Muscle layer of duodenum (tissue), 2 donors: ENCODE results near the gene MGAT4A.

ENCODE experiments used
- H3K27ac ChIP-seq: one replicate; pipeline ENCODE4 v1.7.0; 2013; ENCODE audit warnings: mild to moderate bottlenecking, low read length
- H3K27me3 ChIP-seq: one replicate; pipeline ENCODE4 v1.7.0; 2013; ENCODE audit warnings: low read depth, mild to moderate bottlenecking, control low read depth, low read length
- H3K36me3 ChIP-seq, 2 donors: one replicate each; pipeline ENCODE4 v1.7.0; 2013; ENCODE audit warnings: low read length in 2 of 2, control low read depth in 1 of 2, mild to moderate bottlenecking in 1 of 2; ENCODE audit not compliant: insufficient read depth in 2 of 2, control insufficient read depth in 1 of 2
- H3K4me1 ChIP-seq, 2 donors: one replicate each; pipeline ENCODE4 v1.7.0; 2013; ENCODE audit warnings: low read length in 2 of 2, mild to moderate bottlenecking in 2 of 2, control low read depth in 1 of 2, moderate library complexity in 1 of 2; ENCODE audit not compliant: insufficient read depth in 2 of 2, control insufficient read depth in 1 of 2
- H3K4me3 ChIP-seq, 2 donors: one replicate each; pipeline ENCODE4 v1.7.0; 2013; ENCODE audit warnings: low read length in 2 of 2, low read depth in 1 of 2, mild to moderate bottlenecking in 1 of 2
- H3K9me3 ChIP-seq, 2 donors: one replicate each; pipeline ENCODE4 v1.7.0; 2013; ENCODE audit warnings: low read length in 2 of 2, control low read depth in 1 of 2, mild to moderate bottlenecking in 1 of 2; ENCODE audit not compliant: control insufficient read depth in 1 of 2
- donor health status: healthy.

MGAT4A gene

GRCh38 chr2:98771721-98772524 lies 41.0 kb upstream of the MGAT4A start:
- Histone ChIP-seq H3K4me3 (peak overlapping the region in 1 of 2 donors; percentile 8), H3K4me1 (no peaks in the 10 kb centered on the region), H3K36me3 (no peaks in the 10 kb centered on the region), H3K27me3 (no peaks in the 10 kb centered on the region), H3K9me3 (no peaks in the 10 kb centered on the region), H3K27ac (peak overlapping the region; percentile 27)

- no peaks in the 10 kb centered on the region for H3K36me3 ChIP-seq
- no peaks in the 10 kb centered on the region for H3K9me3 ChIP-seq
- H3K27ac ChIP-seq: no peak overlapping the region
- no peaks in the 10 kb centered on the region for H3K27me3 ChIP-seq
- H3K4me3 ChIP-seq: no peak overlapping the region
- H3K4me1 ChIP-seq: no peaks in the 10 kb centered on the region
Measured at GRCh38 chr2:98771264-98771663, 40.3 kb upstream of the MGAT4A start.

GRCh38 chr2:98769784-98770183 lies 38.9 kb upstream of the MGAT4A start:
- H3K36me3 ChIP-seq: no peaks in the 10 kb centered on the region
- no peak overlapping the region for H3K27ac ChIP-seq
- no peaks in the 10 kb centered on the region for H3K9me3 ChIP-seq
- H3K4me3 ChIP-seq: peak overlapping the region in 1 of 2 donors; percentile 39
- H3K27me3 ChIP-seq: no peaks in the 10 kb centered on the region
- H3K4me1 ChIP-seq: no peaks in the 10 kb centered on the region

- Histone ChIP-seq H3K36me3 (no peaks in the 10 kb centered on the region), H3K4me1 (no peaks in the 10 kb centered on the region), H3K9me3 (no peaks in the 10 kb centered on the region), H3K27me3 (no peaks in the 10 kb centered on the region), H3K4me3 (no peak overlapping the region), H3K27ac (no peak overlapping the region)
Measured at GRCh38 chr2:98769114-98769476, 38.2 kb upstream of the MGAT4A start.

- no peaks in the 10 kb centered on the region for H3K27me3 ChIP-seq
- no peak overlapping the region for H3K4me3 ChIP-seq
- no peaks in the 10 kb centered on the region for H3K4me1 ChIP-seq
- no peak overlapping the region for H3K27ac ChIP-seq
- no peaks in the 10 kb centered on the region for H3K9me3 ChIP-seq
- H3K36me3 ChIP-seq: no peaks in the 10 kb centered on the region
Measured at GRCh38 chr2:98768384-98769113, 37.6 kb upstream of the MGAT4A start.

GRCh38 chr2:98764499-98764898 lies 33.6 kb upstream of the MGAT4A start:
- no peaks in the 10 kb centered on the region for H3K9me3 ChIP-seq
- no peaks in the 10 kb centered on the region for H3K36me3 ChIP-seq
- no peak overlapping the region for H3K4me3 ChIP-seq
- H3K4me1 ChIP-seq: peaks cover 0 to 3% of the 10 kb centered on the region in 2 donors
- H3K27me3 ChIP-seq: no peaks in the 10 kb centered on the region
- no peak overlapping the region for H3K27ac ChIP-seq

GRCh38 chr2:98763209-98763951 lies 32.4 kb upstream of the MGAT4A start:
- Histone ChIP-seq H3K36me3 (no peaks in the 10 kb centered on the region), H3K9me3 (no peaks in the 10 kb centered on the region), H3K4me1 (peaks cover 0 to 3% of the 10 kb centered on the region in 2 donors), H3K4me3 (no peak overlapping the region), H3K27me3 (no peaks in the 10 kb centered on the region), H3K27ac (no peak overlapping the region)

GRCh38 chr2:98761909-98762308 lies 31.0 kb upstream of the MGAT4A start:
- Histone ChIP-seq H3K36me3 (no peaks in the 10 kb centered on the region), H3K4me1 (peaks cover 0 to 13% of the 10 kb centered on the region in 2 donors), H3K4me3 (no peak overlapping the region), H3K27me3 (no peaks in the 10 kb centered on the region), H3K9me3 (no peaks in the 10 kb centered on the region), H3K27ac (no peak overlapping the region)

- Histone ChIP-seq H3K36me3 (no peaks in the 10 kb centered on the region), H3K27ac (no peak overlapping the region), H3K4me3 (no peak overlapping the region), H3K4me1 (peaks cover 0 to 13% of the 10 kb centered on the region in 2 donors), H3K9me3 (no peaks in the 10 kb centered on the region), H3K27me3 (no peaks in the 10 kb centered on the region)
Measured at GRCh38 chr2:98761267-98761781, 30.4 kb upstream of the MGAT4A start.

- no peak overlapping the region for H3K4me3 ChIP-seq
- peaks cover 0 to 13% of the 10 kb centered on the region in 2 donors for H3K4me1 ChIP-seq
- H3K9me3 ChIP-seq: no peaks in the 10 kb centered on the region
- no peaks in the 10 kb centered on the region for H3K36me3 ChIP-seq
- peak overlapping the region; percentile 2 for H3K27ac ChIP-seq
- H3K27me3 ChIP-seq: no peaks in the 10 kb centered on the region
Measured at GRCh38 chr2:98759827-98760625, 29.1 kb upstream of the MGAT4A start.
